IMR-90 (cell line): Measurements from ENCODE around the gene DAND5. TPM values are rescaled to one million over a fixed set of nuclear protein-coding genes. Genes with fewer than 3 reads are reported as not detected.

ENCODE experiments used
- ATAC-seq: fragments of 200-7000 bp; cut with Tn5 transposase; 2 replicates; pipeline ENCODE4 v1.9.1; 2020; ENCODE audit warnings: low read depth, mild to moderate bottlenecking, moderate library complexity
- BruUV-seq: library from RNA; stranded (reverse); fragments of 400-500 nt; replicated peaks from 2 replicates; lab custom pipeline; 2021; lab: Mats Ljungman, UMichigan
- CTCF ChIA-PET: fragments of 300-600 bp; formaldehyde crosslinking; extraction: SDS; loops from one replicate; lab custom pipeline; 2021; ENCODE audit warnings: antibody characterized with exemption; lab: Yijun Ruan, JAX
- POLR2A ChIA-PET: fragments of 300-600 bp; sonication (Branson Sonifier 250); formaldehyde crosslinking; loops from one replicate; lab custom pipeline; 2022; ENCODE audit warnings: antibody characterized with exemption; ENCODE audit not compliant: unreplicated experiment; lab: Charles Lee
- DNase-seq: peaks from one replicate; pipeline ENCODE4 v3.0.0; 2013
- H2AFZ ChIP-seq: replicated peaks from 2 replicates; pipeline ENCODE3; 2013; ENCODE audit warnings: low read length, mild to moderate bottlenecking; ENCODE audit not compliant: poor library complexity
- H2AK5ac ChIP-seq: 2 replicates; pipeline ENCODE4 v1.6.1; 2013; ENCODE audit warnings: low read depth, low read length, inconsistent platforms
- H2AK9ac ChIP-seq: replicated peaks from 2 replicates; pipeline ENCODE3; 2013; ENCODE audit warnings: mild to moderate bottlenecking, low read depth, low read length, moderate library complexity; ENCODE audit not compliant: poor library complexity
- H2BK120ac ChIP-seq: 2 replicates; pipeline ENCODE4 v1.6.1; 2013; ENCODE audit warnings: low read depth, low read length, inconsistent platforms
- H2BK15ac ChIP-seq: 3 replicates; pipeline ENCODE4 v1.6.1; 2013; ENCODE audit warnings: low read depth, low read length, inconsistent platforms
- H2BK20ac ChIP-seq: 2 replicates; pipeline ENCODE4 v1.6.1; 2013; ENCODE audit warnings: low read depth, mild to moderate bottlenecking, inconsistent platforms, low read length, moderate library complexity
- H2BK5ac ChIP-seq: 2 replicates; pipeline ENCODE4 v1.6.1; 2013; ENCODE audit warnings: mild to moderate bottlenecking, low read depth, low read length, inconsistent platforms; ENCODE audit not compliant: poor library complexity, severe bottlenecking
- H3K14ac ChIP-seq: replicated peaks from 2 replicates; pipeline ENCODE4 v1.6.1; 2013; ENCODE audit warnings: low read depth, low read length, inconsistent platforms
- H3K18ac ChIP-seq: 2 replicates; pipeline ENCODE4 v1.6.1; 2013; ENCODE audit warnings: low read depth, low read length, control low read depth
- H3K23ac ChIP-seq: 2 replicates; pipeline ENCODE4 v1.6.1; 2013; ENCODE audit warnings: low read depth, low read length, inconsistent platforms
- H3K27ac ChIP-seq: 2 replicates; pipeline ENCODE4 v1.5.1; 2013; ENCODE audit warnings: mild to moderate bottlenecking, control low read depth, low read length; ENCODE audit not compliant: insufficient read depth
- H3K27me3 ChIP-seq: 2 replicates; pipeline ENCODE4 v1.6.1; 2013; ENCODE audit warnings: low read length; ENCODE audit not compliant: control insufficient read depth, insufficient read depth
- H3K36me3 ChIP-seq: 2 replicates; pipeline ENCODE4 v1.6.1; 2013; ENCODE audit warnings: low read length, mixed read lengths; ENCODE audit not compliant: control insufficient read depth, insufficient read depth
- H3K4ac ChIP-seq: 2 replicates; pipeline ENCODE4 v1.6.1; 2013; ENCODE audit warnings: low read depth, low read length, inconsistent platforms
- H3K4me1 ChIP-seq: 2 replicates; pipeline ENCODE4 v1.6.1; 2013; ENCODE audit warnings: low read length, mixed read lengths; ENCODE audit not compliant: control insufficient read depth, insufficient read depth
- H3K4me2 ChIP-seq: 2 replicates; pipeline ENCODE4 v1.6.1; 2013; ENCODE audit warnings: low read depth, mild to moderate bottlenecking, control low read depth, low read length, moderate library complexity
- H3K4me3 ChIP-seq: 2 replicates; pipeline ENCODE4 v1.5.1; 2013; ENCODE audit warnings: low read depth, mild to moderate bottlenecking, control low read depth, low read length, moderate library complexity; ENCODE audit not compliant: insufficient read depth
- H3K56ac ChIP-seq: 2 replicates; pipeline ENCODE4 v1.6.1; 2013; ENCODE audit warnings: low read length, inconsistent platforms; ENCODE audit not compliant: insufficient read depth; ENCODE audit errors: extremely low read depth
- H3K79me1 ChIP-seq, 2 experiments: 2 replicates each; pipeline ENCODE4 v1.6.1; 2013; ENCODE audit warnings: low read length in 2 of 2, inconsistent platforms in 1 of 2, low read depth in 1 of 2
- H3K9ac ChIP-seq: 2 replicates; pipeline ENCODE4 v1.6.1; 2013; ENCODE audit warnings: low read depth, low read length, control low read depth
- H3K9me1 ChIP-seq: 2 replicates; pipeline ENCODE4 v1.6.1; 2013; ENCODE audit warnings: low read length, inconsistent platforms; ENCODE audit not compliant: insufficient read depth
- H3K9me3 ChIP-seq: 2 replicates; pipeline ENCODE4 v1.6.1; 2013; ENCODE audit warnings: low read length; ENCODE audit not compliant: control insufficient read depth, insufficient read depth
- H4K20me1 ChIP-seq: 2 replicates; pipeline ENCODE4 v1.6.1; 2013; ENCODE audit warnings: low read length, inconsistent platforms; ENCODE audit not compliant: insufficient read depth
- H4K5ac ChIP-seq: 2 replicates; pipeline ENCODE4 v1.6.1; 2013; ENCODE audit warnings: mild to moderate bottlenecking, low read depth, low read length, control low read depth
- H4K8ac ChIP-seq, 2 experiments: 2 replicates each; pipeline ENCODE4 v1.6.1; 2013; ENCODE audit warnings: low read depth in 2 of 2, low read length in 2 of 2, control low read depth in 1 of 2, inconsistent platforms in 1 of 2
- H4K91ac ChIP-seq: 2 replicates; pipeline ENCODE4 v1.6.1; 2013; ENCODE audit warnings: low read depth, low read length, inconsistent platforms; ENCODE audit not compliant: insufficient read depth
- BHLHE40 ChIP-seq: fragments of 150-350 bp; IDR thresholded peaks from 2 replicates; pipeline ENCODE4 v1.6.1; 2016; ENCODE audit warnings: mild to moderate bottlenecking, low read depth, low read length
- CHD1 ChIP-seq: IDR thresholded peaks from 2 replicates; pipeline ENCODE4 v1.6.1; 2012; ENCODE audit warnings: low read depth, low read length, improper control_type of control experiment
- FOS ChIP-seq: fragments of 150-350 bp; IDR thresholded peaks from 2 replicates; pipeline ENCODE4 v1.6.1; 2016; ENCODE audit warnings: low read depth, low read length
- MAFK ChIP-seq: IDR thresholded peaks from 2 replicates; pipeline ENCODE4 v1.6.1; 2012; ENCODE audit warnings: low read depth, low read length, improper control_type of control experiment
- MAZ ChIP-seq: IDR thresholded peaks from 2 replicates; pipeline ENCODE4 v1.6.1; 2012; ENCODE audit warnings: low read depth, mild to moderate bottlenecking, low read length, improper control_type of control experiment, moderate library complexity, borderline replicate concordance
- MXI1 ChIP-seq: IDR thresholded peaks from 2 replicates; pipeline ENCODE4 v1.6.1; 2012; ENCODE audit warnings: low read depth, mild to moderate bottlenecking, low read length, moderate library complexity, borderline replicate concordance
- NFE2L2 ChIP-seq: fragments of 150-350 bp; IDR thresholded peaks from 2 replicates; pipeline ENCODE4 v1.6.1; 2016; ENCODE audit warnings: low read depth, mild to moderate bottlenecking, low read length
- POLR2A ChIP-seq: IDR thresholded peaks from 2 replicates; pipeline ENCODE4 v1.6.1; 2012; ENCODE audit warnings: mild to moderate bottlenecking, low read depth, low read length
- RCOR1 ChIP-seq: IDR thresholded peaks from 2 replicates; pipeline ENCODE4 v1.6.1; 2012; ENCODE audit warnings: mild to moderate bottlenecking, low read length, improper control_type of control experiment; ENCODE audit not compliant: insufficient replicate concordance
- RFX5 ChIP-seq: IDR thresholded peaks from 2 replicates; pipeline ENCODE4 v1.8.0; 2012; ENCODE audit warnings: low read depth, mild to moderate bottlenecking, low read length, moderate library complexity
- SMC3 ChIP-seq: fragments of 150-350 bp; IDR thresholded peaks from 2 replicates; pipeline ENCODE4 v1.6.1; 2016; ENCODE audit warnings: low read depth, mild to moderate bottlenecking, antibody characterized with exemption, low read length, moderate library complexity
- USF2 ChIP-seq: fragments of 150-350 bp; IDR thresholded peaks from 2 replicates; pipeline ENCODE4 v1.6.1; 2017; ENCODE audit warnings: mild to moderate bottlenecking, antibody characterized with exemption, low read length, low read depth
- WGBS, 2 experiments: methylation state at CpG; one replicate each; pipeline versions ENCODE4 v1.1.5 to v1.1.7; 2013; ENCODE audit warnings: missing lambda C conversion rate in 2 of 2; ENCODE audit not compliant: insufficient read length in 1 of 2; ENCODE audit errors: extremely low coverage in 2 of 2; 5-methylcytosine and 5-hydroxymethylcytosine counted together
- dilution Hi-C: fragments of 300-500 bp; cut with HindIII; formaldehyde crosslinking; loops from one replicate; pipeline ENCODE4 v1.14.3; 2018; ENCODE audit warnings: low sequenced_read_pairs; ENCODE audit not compliant: unreplicated experiment
- in situ Hi-C: fragments of 300-500 bp; cut with MboI; formaldehyde crosslinking; loops from 3 replicates; pipeline ENCODE4 v1.14.3; 2019; ENCODE audit warnings: low sequenced_read_pairs, inconsistent platforms, mixed read lengths
- intact Hi-C: fragments of 100-400 bp; cut with micrococcal nuclease; formaldehyde crosslinking; loops from 2 replicates; pipeline ENCODE4 v1.10.0; 2022
- polyA plus RNA-seq, 3 experiments: library from polyadenylated mRNA; depleted of rRNA; stranded (reverse); fragments of >200 nt; gene quantifications; 2 replicates each; pipeline ENCODE4 v1.2.3, GENCODE V29; 2012; ENCODE audit warnings: low replicate concordance in 1 of 3
- total RNA-seq: library from RNA; depleted of rRNA; stranded (reverse); fragments of >200 nt; gene quantifications from 2 replicates; pipeline ENCODE4 v1.2.3, GENCODE V29; 2012

Gene DAND5
- total and polyA plus RNA-seq, 2 of the 4 experiments (the other 2 are of a cell fraction): 0.03 TPM; not detected in 1

DNA sequence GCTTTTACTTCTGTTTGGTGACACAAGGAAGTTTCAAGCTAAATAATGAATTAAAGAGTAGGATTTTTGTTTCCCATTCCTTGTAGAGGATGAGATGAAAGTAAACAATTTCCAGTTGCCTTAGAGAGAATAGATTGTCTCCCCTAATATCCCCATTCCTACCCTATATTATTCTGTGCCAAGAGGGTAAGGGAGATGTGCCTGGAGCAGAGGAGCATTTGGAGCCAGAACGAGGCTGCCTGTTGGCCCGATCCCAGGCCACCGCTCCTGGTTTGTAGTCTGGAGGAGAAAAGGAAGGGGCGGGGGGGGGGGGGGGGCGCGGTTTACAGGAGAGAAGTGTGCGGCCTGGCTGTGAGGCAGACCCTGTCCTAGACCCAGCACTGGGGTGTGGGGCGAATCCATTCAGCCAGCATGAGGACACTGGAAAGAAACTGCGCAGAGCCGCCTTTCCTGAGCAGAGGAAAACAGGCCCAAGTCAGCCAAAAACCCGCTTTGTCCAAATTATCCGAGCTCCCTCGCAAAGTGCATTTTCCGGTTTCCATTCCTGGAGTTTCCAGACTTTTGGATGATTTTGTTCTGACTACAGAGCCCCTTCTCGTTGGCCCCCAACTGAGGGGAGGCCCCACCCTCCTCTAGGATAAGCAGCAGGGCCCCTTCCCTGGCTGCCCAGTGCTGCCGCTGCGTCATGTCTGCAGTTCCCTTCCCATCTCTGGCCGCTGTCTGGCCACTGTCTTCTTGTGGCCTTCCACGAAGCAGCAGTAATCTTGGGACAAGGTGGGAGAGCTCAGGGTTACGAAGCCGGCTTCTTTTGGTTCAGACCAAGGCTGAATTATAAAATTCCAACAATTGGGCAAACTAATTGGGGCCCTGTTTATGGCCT lies 48.9 kb downstream of the DAND5 start:
- peak overlapping the region; percentile 30; the same call in 1 of the 3 replicates for H2BK15ac ChIP-seq
- 0 out of 2 replicates have a peak overlapping the region, but pooled peaks have one; percentile 1 for H3K56ac ChIP-seq
- ChIA-PET POLR2A (no interaction called here), CTCF (interaction anchor here (1.7 kb wide), 1 partner anchor 41 kb away, joined by 4 read pairs; no protein-coding TSS in a partner anchor)
- intact Hi-C loops: no loop called here
- H3K4ac ChIP-seq: peak overlapping the region; percentile 76
- H2BK120ac ChIP-seq: peak overlapping the region; percentile 45
- 22% methylated on average over 7 of the region's 21 CpGs; no CpG with 5 or more reads in 1 of the 2 experiments for WGBS, 2 experiments
- no peak overlapping the region for H2BK5ac ChIP-seq
- peak overlapping the region; percentile 64 to 85 for H4K8ac ChIP-seq
- H2AK9ac ChIP-seq: peak overlapping the region; percentile 61
- DNase-seq (peak; percentile 35), ATAC-seq (no peak)
- dilution Hi-C loops: no loop called here
- H4K20me1 ChIP-seq: peaks cover 6% of the 10 kb centered on the region; the same call in 1 of the 2 replicates
- H3K4me2 ChIP-seq: peak overlapping the region; percentile 26
- no peaks in the 10 kb centered on the region for H3K27me3 ChIP-seq
- H2AFZ ChIP-seq: peak overlapping the region; percentile 69
- peaks cover 48% of the 10 kb centered on the region for H3K4me1 ChIP-seq
- no TSS peak for BruUV-seq
- H3K9me3 ChIP-seq: no peaks in the 10 kb centered on the region
- in situ Hi-C loops: no loop called here
- peak overlapping the region; percentile 30 for H4K91ac ChIP-seq
- peak overlapping the region; percentile 31 for H3K9ac ChIP-seq
- H3K9me1 ChIP-seq: peaks cover 15% of the 10 kb centered on the region; the same call in 1 of the 2 replicates
- peak overlapping the region; percentile 89 for H2AK5ac ChIP-seq
- H3K18ac ChIP-seq: peak overlapping the region; percentile 36; the same call in 1 of the 2 replicates
- H3K27ac ChIP-seq: peak overlapping the region; percentile 80
- no peak overlapping the region for H3K4me3 ChIP-seq
- TF ChIP-seq MXI1: no peak
- TF ChIP-seq RFX5: no peak
- TF ChIP-seq NFE2L2: no peak
- TF ChIP-seq MAFK: no peak
- TF ChIP-seq SMC3: no peak
- TF ChIP-seq CHD1: no peak
- no peak for TF ChIP-seq RCOR1
- TF ChIP-seq FOS: no peak
- no peak for TF ChIP-seq POLR2A
- TF ChIP-seq BHLHE40: no peak
- no peak for TF ChIP-seq USF2
- TF ChIP-seq MAZ: no peak
- peak overlapping the region; percentile 88 for H4K5ac ChIP-seq
- no peak overlapping the region; the same call in 1 of the 2 replicates for H2BK20ac ChIP-seq
- no peaks in the 10 kb centered on the region for H3K36me3 ChIP-seq
- H3K79me1 ChIP-seq: peaks cover 39 to 77% of the 10 kb centered on the region in 2 experiments
- peak overlapping the region; percentile 57 for H3K23ac ChIP-seq
- H3K14ac ChIP-seq: peak overlapping the region; percentile 34; the same call in 1 of the 2 replicates
